K562 (cell line): ENCODE data around the gene HNRNPLL. TPM values are rescaled to one million over a fixed set of nuclear protein-coding genes. Genes with fewer than 3 reads are reported as not detected.

ENCODE experiments used
- ARNT ChIP-seq, 2 experiments: fragments of 450-650 bp; IDR thresholded peaks; 2 replicates each; pipeline ENCODE4 v1.6.1; 2016; ENCODE audit warnings: mild to moderate bottlenecking in 1 of 2
- BCOR ChIP-seq: fragments of 450-650 bp; IDR thresholded peaks from 2 replicates; pipeline ENCODE4 v1.6.1; 2016
- CBX3 ChIP-seq, 2 experiments: IDR thresholded peaks; 1 replicate in 1 of 2; 2 replicates in 1 of 2; pipeline ENCODE4 v1.6.1; 2012; ENCODE audit warnings: inconsistent platforms in 2 of 2, low read length in 2 of 2, borderline replicate concordance in 1 of 2, control low read depth in 1 of 2
- DMBX1 ChIP-seq: fragments of 250-450 bp; sonication (Bioruptor Pico); IDR thresholded peaks from 2 replicates; pipeline ENCODE4 v1.8.0; 2022; ENCODE audit warnings: inconsistent platforms, mild to moderate bottlenecking, moderate library complexity, borderline replicate concordance
- GATAD2B ChIP-seq: fragments of 450-650 bp; IDR thresholded peaks from 2 replicates; pipeline ENCODE4 v1.6.1; 2017; ENCODE audit warnings: mild to moderate bottlenecking, borderline replicate concordance
- GMEB1 ChIP-seq: fragments of 250-450 bp; sonication (Bioruptor Pico); IDR thresholded peaks from 2 replicates; pipeline ENCODE4 v1.4.0; 2020; ENCODE audit warnings: mild to moderate bottlenecking
- HMBOX1 ChIP-seq: sonication (generic); IDR thresholded peaks from 2 replicates; pipeline ENCODE4 v1.6.1; 2016
- HNRNPLL ChIP-seq: fragments of 200-400 bp; formaldehyde crosslinking; IDR thresholded peaks from 2 replicates; pipeline ENCODE4 v1.6.1; 2017; ENCODE audit warnings: low read length, low read depth, mild to moderate bottlenecking; ENCODE audit not compliant: poor library complexity, severe bottlenecking
- LEF1 ChIP-seq: fragments of 450-650 bp; IDR thresholded peaks from 2 replicates; pipeline ENCODE4 v1.6.1; 2016; ENCODE audit warnings: mild to moderate bottlenecking
- MBD2 ChIP-seq: sonication (generic); IDR thresholded peaks from 2 replicates; pipeline ENCODE4 v1.6.1; 2016; ENCODE audit warnings: low read depth, borderline replicate concordance
- NBN ChIP-seq: fragments of 450-650 bp; IDR thresholded peaks from 2 replicates; pipeline ENCODE4 v1.6.1; 2016; ENCODE audit warnings: low read depth, mild to moderate bottlenecking
- NCOA1 ChIP-seq: fragments of 450-650 bp; IDR thresholded peaks from 2 replicates; pipeline ENCODE4 v1.6.1; 2016; ENCODE audit warnings: low read depth
- NCOA2 ChIP-seq, 2 experiments: fragments of 450-650 bp; IDR thresholded peaks; 2 replicates each; pipeline ENCODE4 v1.6.1; 2018; ENCODE audit warnings: mild to moderate bottlenecking in 2 of 2, moderate library complexity in 1 of 2; ENCODE audit not compliant: partially characterized antibody in 2 of 2
- PHB2 ChIP-seq: fragments of 450-650 bp; IDR thresholded peaks from 2 replicates; pipeline ENCODE4 v1.6.1; 2017; ENCODE audit warnings: low read depth
- SMARCE1 ChIP-seq: fragments of 450-650 bp; IDR thresholded peaks from 2 replicates; pipeline ENCODE4 v1.7.1; 2016; ENCODE audit warnings: mild to moderate bottlenecking
- TBP ChIP-seq: optimal IDR thresholded peaks from 2 replicates; pipeline ENCODE3; 2011; ENCODE audit warnings: low read depth, low read length, improper control_type of control experiment
- polyA plus RNA-seq, 8 experiments: library from polyadenylated mRNA; depleted of rRNA in 4 of 8; stranded (reverse) in 5 of 8; unstranded in 3 of 8; fragments of >200 nt; fragmentation: Nextera tagmentation in 2 of 8; fragmentation: Illumina TruSeq in 1 of 8; extraction: Ambion mirVana in 2 of 8; extraction: Trizol in 1 of 8; gene quantifications; 2 replicates each; pipeline versions ENCODE4 v1.2.1 to v1.2.3, GENCODE V29; 2011 to 2014; ENCODE audit warnings: inconsistent platforms in 1 of 8, missing spikeins in 1 of 8
- total RNA-seq, 7 experiments: library from RNA; depleted of rRNA in 6 of 7; stranded (reverse); fragments of >200 nt in 6 of 7; fragmentation: Illumina TruSeq in 2 of 7; extraction: Trizol in 2 of 7; gene quantifications; 2 replicates each; pipeline versions ENCODE4 v1.2.1 to v1.2.3, GENCODE V29; 2011 to 2021; ENCODE audit warnings: low replicate concordance in 1 of 7
- TF ChIP-seq, protein P1 (sequence below), 2 experiments: fragments of 450-650 bp; conservative IDR thresholded peaks; 2 replicates each; pipeline ENCODE4 v1.6.1; 2017; ENCODE audit warnings: mild to moderate bottlenecking in 2 of 2, moderate library complexity in 2 of 2
- TF ChIP-seq, protein P2 (sequence below), 2 experiments: fragments of 450-650 bp; IDR thresholded peaks; 2 replicates each; pipeline ENCODE4 v1.6.1; 2018; ENCODE audit warnings: mild to moderate bottlenecking in 2 of 2, low read depth in 1 of 2; ENCODE audit not compliant: partially characterized antibody in 2 of 2

HNRNPLL gene
- total and polyA plus RNA-seq, 9 of the 15 experiments (the other 6 are each of a cell fraction or from before 2014, with no cell fraction given): 19.8 to 135 (median 57.8) TPM

GRCh38 chr2:38643683-38644511 lies 41.2 kb upstream of the HNRNPLL start (continued):
- TF ChIP-seq NBN (peak; percentile 94), CBX3 (IDR thresholded peaks at IDR 0.05; ENCODE audit: borderline replicate concordance in 1 of 2, low read length in 2 of 2) (peak in 1 of 2 experiments; percentile 76; a peak in 1 of 3 replicates), BCOR (peak; percentile 49; the same call in 1 of the 2 replicates), GMEB1 (CRISPR knock-in tag) (0 out of 2 replicates have a peak, but pooled peaks have one; percentile 25), ARNT (IDR thresholded peaks at IDR 0.05) (peak; percentile 93 to 97), NCOA1 (peak; percentile 96), TBP (peak; percentile 56), DMBX1 (CRISPR knock-in tag) (0 out of 2 replicates have a peak, but pooled peaks have one; percentile 45), MBD2 (peak; percentile 83; the same call in 1 of the 2 replicates), SMARCE1 (peak; percentile 90), NCOA2 (IDR thresholded peaks at IDR 0.05; ENCODE audit: partially characterized antibody in 2 of 2) (peak; percentile 88 to 91), GATAD2B (peak; percentile 42; the same call in 1 of the 2 replicates), LEF1 (peak; percentile 97), HMBOX1 (peak; percentile 93), HNRNPLL (peak; percentile 30), PHB2 (peak; percentile 74)
- TF ChIP-seq, protein P1, sequence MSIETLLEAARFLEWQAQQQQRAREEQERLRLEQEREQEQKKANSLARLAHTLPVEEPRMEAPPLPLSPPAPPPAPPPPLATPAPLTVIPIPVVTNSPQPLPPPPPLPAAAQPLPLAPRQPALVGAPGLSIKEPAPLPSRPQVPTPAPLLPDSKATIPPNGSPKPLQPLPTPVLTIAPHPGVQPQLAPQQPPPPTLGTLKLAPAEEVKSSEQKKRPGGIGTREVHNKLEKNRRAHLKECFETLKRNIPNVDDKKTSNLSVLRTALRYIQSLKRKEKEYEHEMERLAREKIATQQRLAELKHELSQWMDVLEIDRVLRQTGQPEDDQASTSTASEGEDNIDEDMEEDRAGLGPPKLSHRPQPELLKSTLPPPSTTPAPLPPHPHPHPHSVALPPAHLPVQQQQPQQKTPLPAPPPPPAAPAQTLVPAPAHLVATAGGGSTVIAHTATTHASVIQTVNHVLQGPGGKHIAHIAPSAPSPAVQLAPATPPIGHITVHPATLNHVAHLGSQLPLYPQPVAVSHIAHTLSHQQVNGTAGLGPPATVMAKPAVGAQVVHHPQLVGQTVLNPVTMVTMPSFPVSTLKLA (conservative IDR thresholded peaks at IDR 0.05): peak; percentile 67 to 82
- TF ChIP-seq, protein P2, sequence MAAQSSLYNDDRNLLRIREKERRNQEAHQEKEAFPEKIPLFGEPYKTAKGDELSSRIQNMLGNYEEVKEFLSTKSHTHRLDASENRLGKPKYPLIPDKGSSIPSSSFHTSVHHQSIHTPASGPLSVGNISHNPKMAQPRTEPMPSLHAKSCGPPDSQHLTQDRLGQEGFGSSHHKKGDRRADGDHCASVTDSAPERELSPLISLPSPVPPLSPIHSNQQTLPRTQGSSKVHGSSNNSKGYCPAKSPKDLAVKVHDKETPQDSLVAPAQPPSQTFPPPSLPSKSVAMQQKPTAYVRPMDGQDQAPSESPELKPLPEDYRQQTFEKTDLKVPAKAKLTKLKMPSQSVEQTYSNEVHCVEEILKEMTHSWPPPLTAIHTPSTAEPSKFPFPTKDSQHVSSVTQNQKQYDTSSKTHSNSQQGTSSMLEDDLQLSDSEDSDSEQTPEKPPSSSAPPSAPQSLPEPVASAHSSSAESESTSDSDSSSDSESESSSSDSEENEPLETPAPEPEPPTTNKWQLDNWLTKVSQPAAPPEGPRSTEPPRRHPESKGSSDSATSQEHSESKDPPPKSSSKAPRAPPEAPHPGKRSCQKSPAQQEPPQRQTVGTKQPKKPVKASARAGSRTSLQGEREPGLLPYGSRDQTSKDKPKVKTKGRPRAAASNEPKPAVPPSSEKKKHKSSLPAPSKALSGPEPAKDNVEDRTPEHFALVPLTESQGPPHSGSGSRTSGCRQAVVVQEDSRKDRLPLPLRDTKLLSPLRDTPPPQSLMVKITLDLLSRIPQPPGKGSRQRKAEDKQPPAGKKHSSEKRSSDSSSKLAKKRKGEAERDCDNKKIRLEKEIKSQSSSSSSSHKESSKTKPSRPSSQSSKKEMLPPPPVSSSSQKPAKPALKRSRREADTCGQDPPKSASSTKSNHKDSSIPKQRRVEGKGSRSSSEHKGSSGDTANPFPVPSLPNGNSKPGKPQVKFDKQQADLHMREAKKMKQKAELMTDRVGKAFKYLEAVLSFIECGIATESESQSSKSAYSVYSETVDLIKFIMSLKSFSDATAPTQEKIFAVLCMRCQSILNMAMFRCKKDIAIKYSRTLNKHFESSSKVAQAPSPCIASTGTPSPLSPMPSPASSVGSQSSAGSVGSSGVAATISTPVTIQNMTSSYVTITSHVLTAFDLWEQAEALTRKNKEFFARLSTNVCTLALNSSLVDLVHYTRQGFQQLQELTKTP (IDR thresholded peaks at IDR 0.05; ENCODE audit: low read depth in 1 of 2, partially characterized antibody in 2 of 2): peak; percentile 78 to 93
